ENCODE data around the gene ZNF777.

ZNF777 gene

DNA sequence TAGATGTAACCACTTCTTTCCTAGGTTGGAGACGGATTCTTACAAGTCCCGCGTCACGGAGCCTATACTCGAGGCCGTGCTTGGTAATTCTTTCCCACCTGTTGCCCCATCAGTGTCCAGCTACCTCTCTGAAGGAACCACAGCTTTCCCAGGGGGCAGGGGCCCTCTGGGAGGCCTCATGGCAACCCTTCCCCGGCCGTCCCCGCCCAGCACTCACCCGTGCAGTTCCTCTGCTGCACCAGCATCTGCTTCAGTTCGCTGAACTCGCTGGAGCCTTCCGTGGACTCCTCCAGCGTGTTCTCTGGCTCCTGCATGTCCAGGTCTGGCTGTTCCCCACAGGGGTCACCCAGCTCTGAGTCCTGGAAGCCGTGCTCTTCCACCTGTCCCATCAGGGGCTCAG is 24.5 kb downstream of the ZNF777 start:
- peaks cover 13% of the 10 kb centered on the region; the same call in 1 of the 2 replicates for H3K36me3 ChIP-seq (ENCODE audit: insufficient read depth, low read length)
- TF ChIP-seq FOXP2 (optimal IDR thresholded peaks at IDR 0.05; ENCODE audit: control extremely low read depth, extremely low read length, insufficient read depth) (no peak), POLR2AphosphoS5 (IDR thresholded peaks at IDR 0.05; ENCODE audit: borderline replicate concordance, low read depth, low read length) (no peak), EZH2 (IDR thresholded peaks at IDR 0.05) (no peak)
- no peaks in the 10 kb centered on the region for H3K9me3 ChIP-seq (ENCODE audit: low read depth, low read length)
- no peak overlapping the region for H3K4me3 ChIP-seq
- H3K27ac ChIP-seq = no peak overlapping the region
- H3K9ac ChIP-seq (ENCODE audit: insufficient read length) = no peak overlapping the region
- DNase-seq (ENCODE audit: low read depth, low spot score) = no peak

DNA sequence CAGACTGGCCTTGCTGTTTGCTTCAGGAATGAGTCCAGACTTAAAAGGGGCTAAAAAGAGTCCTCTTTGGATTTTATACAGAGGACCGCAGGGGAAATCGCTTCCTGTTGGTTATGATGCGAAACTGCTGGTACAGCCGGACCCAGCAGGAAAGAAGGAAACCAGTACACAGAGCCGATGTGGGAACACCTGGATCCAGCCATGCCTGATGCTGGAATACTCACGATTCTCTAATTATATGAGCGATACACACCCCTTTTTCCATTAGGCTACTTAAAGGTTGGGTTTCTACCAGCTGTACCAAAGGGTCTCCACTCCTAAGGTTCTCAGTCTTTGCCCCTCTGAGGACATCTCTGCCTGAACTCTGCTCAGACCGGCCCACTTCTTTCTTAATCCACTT is 27.7 kb downstream of the ZNF777 start:
- Histone ChIP-seq H3K27ac (no peak overlapping the region), H3K36me3 (ENCODE audit: insufficient read depth, low read length) (peaks cover 13% of the 10 kb centered on the region; the same call in 1 of the 2 replicates), H3K4me3 (no peak overlapping the region), H3K9me3 (ENCODE audit: low read depth, low read length) (no peaks in the 10 kb centered on the region), H3K9ac (ENCODE audit: insufficient read length) (no peak overlapping the region)
- DNase-seq (ENCODE audit: low read depth, low spot score) = no peak
- TF ChIP-seq POLR2AphosphoS5 (IDR thresholded peaks at IDR 0.05; ENCODE audit: borderline replicate concordance, low read depth, low read length) = no peak
- no peak for TF ChIP-seq FOXP2 (optimal IDR thresholded peaks at IDR 0.05; ENCODE audit: control extremely low read depth, extremely low read length, insufficient read depth)
- no peak for TF ChIP-seq EZH2 (IDR thresholded peaks at IDR 0.05)

DNA sequence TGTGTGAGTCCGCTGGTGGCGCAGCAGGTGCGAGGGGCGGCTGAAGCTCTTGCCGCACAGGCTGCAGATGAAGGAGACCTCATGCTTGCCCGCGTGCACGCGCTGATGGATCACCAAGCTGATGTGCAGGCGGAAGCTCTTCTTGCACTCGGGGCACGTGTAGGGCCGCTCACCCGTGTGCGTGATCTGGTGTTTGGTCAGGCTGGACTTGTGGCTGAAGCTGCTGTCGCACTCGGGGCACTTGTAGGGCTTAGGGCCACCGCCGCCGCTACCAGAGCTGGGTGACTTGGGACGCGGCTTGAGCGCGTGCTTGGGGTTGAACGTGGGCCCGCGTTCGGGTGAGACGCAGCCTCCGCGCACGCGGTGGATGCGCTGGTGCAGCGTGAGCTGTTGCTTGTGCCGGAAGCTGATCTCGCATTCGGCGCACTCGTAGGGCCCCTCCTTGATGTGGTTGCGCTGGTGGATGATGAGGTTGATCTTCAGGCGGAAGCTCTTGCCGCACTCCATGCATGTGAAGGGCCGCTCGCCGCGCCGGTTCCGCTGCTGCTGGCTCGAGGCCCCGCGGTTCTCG is 28.7 kb downstream of the ZNF777 start:
- TF ChIP-seq POLR2AphosphoS5 (IDR thresholded peaks at IDR 0.05; ENCODE audit: borderline replicate concordance, low read depth, low read length) (no peak), FOXP2 (optimal IDR thresholded peaks at IDR 0.05; ENCODE audit: control extremely low read depth, extremely low read length, insufficient read depth) (no peak), EZH2 (IDR thresholded peaks at IDR 0.05) (no peak)
- H3K27ac ChIP-seq = no peak overlapping the region
- no peak overlapping the region for H3K4me3 ChIP-seq
- H3K9me3 ChIP-seq (ENCODE audit: low read depth, low read length) = no peaks in the 10 kb centered on the region
- DNase-seq (ENCODE audit: low read depth, low spot score) = no peak
- peaks cover 13% of the 10 kb centered on the region; the same call in 1 of the 2 replicates for H3K36me3 ChIP-seq (ENCODE audit: insufficient read depth, low read length)
- no peak overlapping the region for H3K9ac ChIP-seq (ENCODE audit: insufficient read length)

DNA sequence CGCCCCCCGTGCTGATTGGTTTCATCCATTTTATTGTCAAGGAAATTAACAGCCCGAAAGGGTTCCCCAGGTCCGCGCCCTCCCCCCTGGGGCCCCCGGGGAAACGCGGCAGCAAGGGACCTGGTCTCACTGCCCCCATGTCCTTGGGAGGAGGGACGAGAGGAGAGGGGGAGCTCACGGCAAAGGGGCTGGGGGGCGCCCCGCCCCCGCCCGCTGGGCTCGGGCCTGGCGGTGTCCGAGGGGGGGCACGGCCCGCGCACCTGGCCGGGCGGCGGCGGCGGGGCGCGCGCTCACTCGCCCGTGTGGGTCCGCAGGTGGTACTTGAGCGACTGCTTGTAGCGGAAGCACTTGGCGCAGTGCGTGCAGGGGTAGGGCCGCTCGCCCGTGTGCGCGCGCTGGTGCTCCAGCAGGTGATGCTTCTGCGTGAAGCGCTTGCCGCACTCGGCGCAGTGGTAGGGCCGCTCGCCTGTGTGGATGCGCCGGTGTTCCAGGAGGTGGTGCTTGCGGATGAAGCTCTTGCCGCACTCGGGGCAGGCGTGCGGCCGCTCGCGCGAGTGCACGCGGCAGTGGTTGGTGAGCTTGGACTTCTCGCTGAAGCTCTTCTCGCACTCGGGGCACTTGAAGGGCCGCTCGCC is 29.3 kb downstream of the ZNF777 start:
- no peak for DNase-seq (ENCODE audit: low read depth, low spot score)
- no peak overlapping the region for H3K4me3 ChIP-seq
- no peak overlapping the region for H3K9ac ChIP-seq (ENCODE audit: insufficient read length)
- TF ChIP-seq EZH2 (IDR thresholded peaks at IDR 0.05) = no peak
- no peaks in the 10 kb centered on the region for H3K9me3 ChIP-seq (ENCODE audit: low read depth, low read length)
- H3K36me3 ChIP-seq (ENCODE audit: insufficient read depth, low read length) = peaks cover 13% of the 10 kb centered on the region; the same call in 1 of the 2 replicates
- no peak overlapping the region for H3K27ac ChIP-seq

GRCh38 chr7:149430192-149430591 is 30.7 kb downstream of the ZNF777 start:
- Histone ChIP-seq H3K27ac (no peak overlapping the region), H3K9me3 (ENCODE audit: low read depth, low read length) (no peaks in the 10 kb centered on the region), H3K4me3 (no peak overlapping the region), H3K36me3 (ENCODE audit: insufficient read depth, low read length) (peaks cover 8% of the 10 kb centered on the region; the same call in 1 of the 2 replicates), H3K9ac (ENCODE audit: insufficient read length) (no peak overlapping the region)
- TF ChIP-seq POLR2AphosphoS5 (IDR thresholded peaks at IDR 0.05; ENCODE audit: borderline replicate concordance, low read depth, low read length) = no peak
- DNase-seq (ENCODE audit: low read depth, low spot score) = no peak

- Histone ChIP-seq H3K36me3 (ENCODE audit: insufficient read depth, low read length) (peaks cover 8% of the 10 kb centered on the region; the same call in 1 of the 2 replicates), H3K9me3 (ENCODE audit: low read depth, low read length) (no peaks in the 10 kb centered on the region)
- no peak for TF ChIP-seq EZH2 (IDR thresholded peaks at IDR 0.05)
- no peak for TF ChIP-seq POLR2AphosphoS5 (IDR thresholded peaks at IDR 0.05; ENCODE audit: borderline replicate concordance, low read depth, low read length)
- TF ChIP-seq FOXP2 (optimal IDR thresholded peaks at IDR 0.05; ENCODE audit: control extremely low read depth, extremely low read length, insufficient read depth) = no peak
Measured at GRCh38 chr7:149427893-149428292, 33.0 kb downstream of the ZNF777 start.

GRCh38 chr7:149427096-149427680 is 33.7 kb downstream of the ZNF777 start:
- no peak overlapping the region for H3K9ac ChIP-seq (ENCODE audit: insufficient read length)
- no peak overlapping the region for H3K4me3 ChIP-seq
- no peak for DNase-seq (ENCODE audit: low read depth, low spot score)
- no peak for TF ChIP-seq FOXP2 (optimal IDR thresholded peaks at IDR 0.05; ENCODE audit: control extremely low read depth, extremely low read length, insufficient read depth)
- no peak for TF ChIP-seq POLR2AphosphoS5 (IDR thresholded peaks at IDR 0.05; ENCODE audit: borderline replicate concordance, low read depth, low read length)
- no peak for TF ChIP-seq EZH2 (IDR thresholded peaks at IDR 0.05)
- peaks cover 3% of the 10 kb centered on the region; the same call in 1 of the 2 replicates for H3K36me3 ChIP-seq (ENCODE audit: insufficient read depth, low read length)
- H3K9me3 ChIP-seq (ENCODE audit: low read depth, low read length) = no peaks in the 10 kb centered on the region
- H3K27ac ChIP-seq = no peak overlapping the region

More at GRCh38 chr7:149427893-149428292, 33.0 kb downstream of the ZNF777 start:
- no peak overlapping the region for H3K9ac ChIP-seq (ENCODE audit: insufficient read length)
- no peak overlapping the region for H3K4me3 ChIP-seq
- no peak overlapping the region for H3K27ac ChIP-seq
- DNase-seq (ENCODE audit: low read depth, low spot score) = no peak

DNA sequence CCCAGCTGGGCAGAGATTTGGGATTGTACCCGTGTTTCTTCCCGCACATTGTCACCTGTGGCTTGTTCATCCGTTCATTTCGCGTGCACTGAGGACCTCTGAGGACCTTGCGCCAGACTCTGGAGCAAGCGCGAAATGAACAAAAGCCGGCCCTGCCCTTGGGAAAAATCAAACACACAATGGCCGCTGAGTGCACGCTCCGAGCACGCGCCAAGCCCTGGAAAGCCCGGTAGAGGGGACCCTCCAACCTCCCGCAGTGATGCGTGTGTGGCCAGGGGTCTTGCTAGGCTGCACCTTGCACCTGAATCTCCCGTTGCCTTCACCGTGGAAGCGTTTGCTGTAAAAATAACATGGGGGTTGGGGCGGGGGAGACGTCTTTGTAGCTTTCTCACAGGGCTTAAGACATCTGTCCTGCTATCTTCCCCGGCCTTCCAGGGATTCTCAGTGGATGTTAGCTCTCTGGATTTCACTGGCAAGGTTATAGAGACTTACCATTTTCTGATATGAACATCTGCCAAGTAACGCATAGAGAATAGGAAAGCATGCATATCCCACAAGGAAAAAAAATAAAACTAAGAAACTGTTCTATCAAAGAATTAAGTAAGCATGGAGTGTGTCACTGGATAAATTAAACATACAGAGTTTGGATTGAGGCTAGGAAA is 37.3 kb downstream of the ZNF777 start:
- H3K9ac ChIP-seq (ENCODE audit: insufficient read length) = no peak overlapping the region
- no peaks in the 10 kb centered on the region for H3K36me3 ChIP-seq (ENCODE audit: insufficient read depth, low read length)
- H3K27ac ChIP-seq = no peak overlapping the region
- TF ChIP-seq POLR2AphosphoS5 (IDR thresholded peaks at IDR 0.05; ENCODE audit: borderline replicate concordance, low read depth, low read length) (no peak), EZH2 (IDR thresholded peaks at IDR 0.05) (no peak), FOXP2 (optimal IDR thresholded peaks at IDR 0.05; ENCODE audit: control extremely low read depth, extremely low read length, insufficient read depth) (no peak)
- H3K4me3 ChIP-seq = no peak overlapping the region
- H3K9me3 ChIP-seq (ENCODE audit: low read depth, low read length) = no peaks in the 10 kb centered on the region
- no peak for DNase-seq (ENCODE audit: low read depth, low spot score)
